Measurements from ENCODE around the gene IKZF3.
"Not testable (repeated sequence)": the region's sequence is repeated elsewhere in the genome, so short reads cannot be mapped to it uniquely, and the experiment has no call there.

Gene IKZF3

GRCh38 chr17:39750131-39751015 lies 113.7 kb downstream of the IKZF3 start:
- no peaks in the 10 kb centered on the region for H3K27me3 ChIP-seq (replicated peaks; ENCODE audit: control insufficient read depth, insufficient read depth, low read length)
- no peak for TF ChIP-seq CTCF (IDR thresholded peaks at IDR 0.05; ENCODE audit: insufficient read depth, low read length, poor library complexity, severe bottlenecking)
- no peak for DNase-seq (ENCODE audit: extremely low read depth, insufficient read length)
- H3K4me3 ChIP-seq (replicated peaks; ENCODE audit: low read depth, low read length): no peak overlapping the region
- H3K36me3 ChIP-seq (ENCODE audit: control insufficient read depth, insufficient read depth, low read length): no peaks in the 10 kb centered on the region

- H3K4me3 ChIP-seq (replicated peaks; ENCODE audit: low read depth, low read length); H3K36me3 ChIP-seq (ENCODE audit: control insufficient read depth, insufficient read depth, low read length); H3K27me3 ChIP-seq (replicated peaks; ENCODE audit: control insufficient read depth, insufficient read depth, low read length); DNase-seq (ENCODE audit: extremely low read depth, insufficient read length): not testable (repeated sequence)
Measured at GRCh38 chr17:39748444-39749034, 115.6 kb downstream of the IKZF3 start.

GRCh38 chr17:39747745-39748144 lies 116.4 kb downstream of the IKZF3 start:
- Histone ChIP-seq H3K36me3 (ENCODE audit: control insufficient read depth, insufficient read depth, low read length) (no peaks in the 10 kb centered on the region), H3K27me3 (replicated peaks; ENCODE audit: control insufficient read depth, insufficient read depth, low read length) (no peaks in the 10 kb centered on the region), H3K4me3 (replicated peaks; ENCODE audit: low read depth, low read length) (no peak overlapping the region)
- TF ChIP-seq CTCF (IDR thresholded peaks at IDR 0.05; ENCODE audit: insufficient read depth, low read length, poor library complexity, severe bottlenecking): no peak
- DNase-seq (ENCODE audit: extremely low read depth, insufficient read length): no peak

- Histone ChIP-seq H3K36me3 (ENCODE audit: control insufficient read depth, insufficient read depth, low read length) (no peaks in the 10 kb centered on the region), H3K4me3 (replicated peaks; ENCODE audit: low read depth, low read length) (no peak overlapping the region), H3K27me3 (replicated peaks; ENCODE audit: control insufficient read depth, insufficient read depth, low read length) (no peaks in the 10 kb centered on the region)
- no peak for TF ChIP-seq CTCF (IDR thresholded peaks at IDR 0.05; ENCODE audit: insufficient read depth, low read length, poor library complexity, severe bottlenecking)
- DNase-seq (ENCODE audit: extremely low read depth, insufficient read length): no peak
Measured at GRCh38 chr17:39746145-39746461, 118.0 kb downstream of the IKZF3 start.

GRCh38 chr17:39745335-39746144 lies 118.6 kb downstream of the IKZF3 start:
- no peak for DNase-seq (ENCODE audit: extremely low read depth, insufficient read length)
- Histone ChIP-seq H3K27me3 (replicated peaks; ENCODE audit: control insufficient read depth, insufficient read depth, low read length) (no peaks in the 10 kb centered on the region), H3K36me3 (ENCODE audit: control insufficient read depth, insufficient read depth, low read length) (no peaks in the 10 kb centered on the region), H3K4me3 (replicated peaks; ENCODE audit: low read depth, low read length) (no peak overlapping the region)
- TF ChIP-seq CTCF (IDR thresholded peaks at IDR 0.05; ENCODE audit: insufficient read depth, low read length, poor library complexity, severe bottlenecking): no peak

- no peaks in the 10 kb centered on the region for H3K27me3 ChIP-seq (replicated peaks; ENCODE audit: control insufficient read depth, insufficient read depth, low read length)
- no peaks in the 10 kb centered on the region for H3K36me3 ChIP-seq (ENCODE audit: control insufficient read depth, insufficient read depth, low read length)
- H3K4me3 ChIP-seq (replicated peaks; ENCODE audit: low read depth, low read length): no peak overlapping the region
- no peak for TF ChIP-seq CTCF (IDR thresholded peaks at IDR 0.05; ENCODE audit: insufficient read depth, low read length, poor library complexity, severe bottlenecking)
- DNase-seq (ENCODE audit: extremely low read depth, insufficient read length): no peak
Measured at GRCh38 chr17:39744836-39745215, 119.3 kb downstream of the IKZF3 start.

All from GM06990 (cell line).